GM23338 (cell line): ENCODE results near the gene CD19. TPM values are rescaled to one million over a fixed set of nuclear protein-coding genes. Genes with fewer than 3 reads are reported as not detected.
"Not testable (repeated sequence)": the region's sequence is repeated elsewhere in the genome, so short reads cannot be mapped to it uniquely, and the experiment has no call there.

Experiments used
- ATAC-seq: fragments of 200-7000 bp; cut with Tn5 transposase; 3 replicates; pipeline ENCODE4 v1.9.1; 2020
- DNase-seq: peaks from one replicate; pipeline ENCODE4 v3.0.0-alpha.2; 2015; ENCODE audit warnings: low spot score
- H2AFZ ChIP-seq: fragments of 200-600 bp; sonication (generic); 2 replicates; pipeline ENCODE4 v1.8.0; 2016; ENCODE audit warnings: antibody characterized with exemption, mild to moderate bottlenecking, moderate library complexity
- H3F3A ChIP-seq: fragments of 200-600 bp; sonication (generic); replicated peaks from 2 replicates; pipeline ENCODE4 v1.8.0; 2017; ENCODE audit warnings: antibody characterized with exemption, mixed run types, low read depth
- H3K27ac ChIP-seq: fragments of 200-600 bp; sonication (generic); 2 replicates; pipeline ENCODE4 v1.6.1; 2016; ENCODE audit warnings: low read depth
- H3K27me3 ChIP-seq: fragments of 200-600 bp; sonication (generic); 2 replicates; pipeline ENCODE4 v1.8.0; 2016; ENCODE audit warnings: mild to moderate bottlenecking, mixed run types, moderate library complexity; ENCODE audit not compliant: insufficient read depth
- H3K36me3 ChIP-seq: fragments of 200-600 bp; sonication (generic); 2 replicates; pipeline ENCODE4 v1.8.0; 2016; ENCODE audit warnings: mild to moderate bottlenecking; ENCODE audit not compliant: insufficient read depth
- H3K4me1 ChIP-seq: fragments of 200-600 bp; sonication (generic); 2 replicates; pipeline ENCODE4 v1.8.0; 2016; ENCODE audit warnings: mild to moderate bottlenecking, moderate library complexity; ENCODE audit not compliant: insufficient read depth
- H3K4me2 ChIP-seq: fragments of 200-600 bp; sonication (generic); 2 replicates; pipeline ENCODE4 v1.7.1; 2017; ENCODE audit warnings: mixed run types
- H3K4me3 ChIP-seq: fragments of 200-600 bp; sonication (generic); 2 replicates; pipeline ENCODE4 v1.6.1; 2016; ENCODE audit warnings: mixed run types
- H3K79me2 ChIP-seq: fragments of 200-600 bp; sonication (generic); replicated peaks from 2 replicates; pipeline ENCODE4 v1.8.0; 2017; ENCODE audit warnings: mild to moderate bottlenecking; ENCODE audit not compliant: insufficient read depth
- H3K9me2 ChIP-seq: fragments of 200-600 bp; sonication (generic); 2 replicates; pipeline ENCODE4 v1.8.0; 2017; ENCODE audit not compliant: insufficient read depth
- H4K20me1 ChIP-seq: fragments of 200-600 bp; sonication (generic); replicated peaks from 2 replicates; pipeline ENCODE4 v1.8.0; 2017; ENCODE audit warnings: mild to moderate bottlenecking; ENCODE audit not compliant: insufficient read depth
- H3K27ac Mint-ChIP-seq: 2 replicates; pipeline ENCODE4 v1.8.0; 2020; ENCODE audit warnings: inconsistent platforms, mild to moderate bottlenecking, moderate library complexity, mixed read lengths
- H3K27me3 Mint-ChIP-seq: 3 replicates; pipeline ENCODE4 v1.8.0; 2022; ENCODE audit warnings: low read depth, mild to moderate bottlenecking, moderate library complexity, mixed read lengths, inconsistent platforms; ENCODE audit not compliant: insufficient read depth, poor library complexity
- H3K36me3 Mint-ChIP-seq: 3 replicates; pipeline ENCODE4 v1.8.0; 2021; ENCODE audit warnings: low read depth, mild to moderate bottlenecking, inconsistent platforms, moderate library complexity, mixed read lengths
- H3K4me1 Mint-ChIP-seq: 3 replicates; pipeline ENCODE4 v1.8.0; 2020; ENCODE audit warnings: mild to moderate bottlenecking, inconsistent platforms, mixed read lengths
- H3K4me3 Mint-ChIP-seq: 3 replicates; pipeline ENCODE4 v1.8.0; 2021; ENCODE audit warnings: moderate library complexity, mild to moderate bottlenecking, inconsistent platforms, mixed read lengths
- H3K9me3 Mint-ChIP-seq: 3 replicates; pipeline ENCODE4 v1.8.0; 2020; ENCODE audit warnings: moderate library complexity, mild to moderate bottlenecking, inconsistent platforms, mixed read lengths
- CREB1 ChIP-seq: fragments of 250-450 bp; sonication (Bioruptor Pico); IDR thresholded peaks from 2 replicates; pipeline ENCODE4 v1.5.0; 2020; ENCODE audit warnings: low read depth, mild to moderate bottlenecking, moderate library complexity
- EZH2phosphoT487 ChIP-seq: fragments of 200-600 bp; sonication (generic); IDR thresholded peaks from one replicate; pipeline ENCODE4 v1.8.1; 2018; ENCODE audit warnings: antibody characterized with exemption; ENCODE audit not compliant: unreplicated experiment
- NANOG ChIP-seq: IDR thresholded peaks from 2 replicates; pipeline ENCODE4 v1.6.1; 2016; ENCODE audit warnings: antibody characterized with exemption, borderline replicate concordance
- POLR2AphosphoS5 ChIP-seq: IDR thresholded peaks from 2 replicates; pipeline ENCODE4 v1.6.1; 2016; ENCODE audit warnings: antibody characterized with exemption, low read depth
- ZNF331 ChIP-seq: fragments of 250-450 bp; sonication (Bioruptor Pico); IDR thresholded peaks from 2 replicates; pipeline ENCODE4 v1.5.0; 2020; ENCODE audit warnings: low read depth, mild to moderate bottlenecking, moderate library complexity
- polyA plus RNA-seq: library from polyadenylated mRNA; unstranded; fragments of >200 nt; fragmentation: Nextera tagmentation; extraction: Ambion mirVana; gene quantifications from 2 replicates; pipeline ENCODE4 v1.2.1, GENCODE V29; 2016
- total RNA-seq: library from RNA; depleted of rRNA; stranded (reverse); fragments of >200 nt; shearing (Covaris generic); gene quantifications from 2 replicates; pipeline ENCODE4 v1.2.3, GENCODE V29; 2014
- TF ChIP-seq, protein P1 (sequence below): IDR thresholded peaks from one replicate; pipeline ENCODE4 v1.6.1; 2018; ENCODE audit warnings: antibody characterized with exemption; ENCODE audit not compliant: unreplicated experiment
- TF ChIP-seq, protein P2 (sequence below): fragments of 250-450 bp; sonication (Bioruptor Pico); IDR thresholded peaks from 2 replicates; pipeline ENCODE4 v1.5.0; 2020; ENCODE audit warnings: mild to moderate bottlenecking, moderate library complexity

Gene CD19
- total and polyA plus RNA-seq, 2 experiments from 2014 or later, result 0.83 to 1.9 TPM

DNA sequence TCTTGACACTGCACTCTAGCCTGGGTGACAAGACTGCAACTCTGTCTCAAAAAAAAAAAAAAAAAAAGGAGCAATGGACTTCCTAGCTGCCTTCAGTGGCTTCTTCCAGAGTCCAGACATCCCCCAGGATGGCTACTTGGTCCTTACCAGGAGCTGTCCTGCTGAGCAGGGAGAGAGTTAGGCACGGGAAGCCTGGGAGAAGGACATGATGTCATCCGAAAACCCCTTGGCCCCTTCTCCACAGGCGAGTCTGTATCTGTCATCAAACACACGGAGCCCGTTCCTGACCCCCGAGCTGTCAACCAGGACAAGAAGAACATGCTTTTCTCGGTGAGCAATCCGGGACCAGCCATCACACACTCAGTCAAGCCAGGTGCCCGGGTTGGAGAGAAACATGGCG, 44.8 kb upstream of the CD19 start:
- Histone ChIP-seq H3K36me3 (no peaks in the 10 kb centered on the region), H3F3A (no peaks in the 10 kb centered on the region), H3K4me1 (peaks cover 14% of the 10 kb centered on the region), H3K79me2 (no peaks in the 10 kb centered on the region), H2AFZ (no peak overlapping the region), H3K27ac (no peak overlapping the region), H3K27me3 (no peaks in the 10 kb centered on the region), H3K4me3 (no peak overlapping the region), H3K4me2 (no peak overlapping the region), H3K9me2 (no peaks in the 10 kb centered on the region), H4K20me1 (no peaks in the 10 kb centered on the region)
- peaks cover 22% of the 10 kb centered on the region for H3K4me1 Mint-ChIP-seq
- H3K36me3 Mint-ChIP-seq, result peaks cover 3% of the 10 kb centered on the region; the same call in 2 of the 3 replicates
- no peak overlapping the region for H3K4me3 Mint-ChIP-seq
- ATAC-seq (no peak), DNase-seq (no peak)
- TF ChIP-seq ZNF331 (CRISPR knock-in tag) (no peak), CREB1 (CRISPR knock-in tag) (no peak), POLR2AphosphoS5 (no peak), EZH2phosphoT487 (no peak), NANOG (no peak)
- TF ChIP-seq, protein P1, sequence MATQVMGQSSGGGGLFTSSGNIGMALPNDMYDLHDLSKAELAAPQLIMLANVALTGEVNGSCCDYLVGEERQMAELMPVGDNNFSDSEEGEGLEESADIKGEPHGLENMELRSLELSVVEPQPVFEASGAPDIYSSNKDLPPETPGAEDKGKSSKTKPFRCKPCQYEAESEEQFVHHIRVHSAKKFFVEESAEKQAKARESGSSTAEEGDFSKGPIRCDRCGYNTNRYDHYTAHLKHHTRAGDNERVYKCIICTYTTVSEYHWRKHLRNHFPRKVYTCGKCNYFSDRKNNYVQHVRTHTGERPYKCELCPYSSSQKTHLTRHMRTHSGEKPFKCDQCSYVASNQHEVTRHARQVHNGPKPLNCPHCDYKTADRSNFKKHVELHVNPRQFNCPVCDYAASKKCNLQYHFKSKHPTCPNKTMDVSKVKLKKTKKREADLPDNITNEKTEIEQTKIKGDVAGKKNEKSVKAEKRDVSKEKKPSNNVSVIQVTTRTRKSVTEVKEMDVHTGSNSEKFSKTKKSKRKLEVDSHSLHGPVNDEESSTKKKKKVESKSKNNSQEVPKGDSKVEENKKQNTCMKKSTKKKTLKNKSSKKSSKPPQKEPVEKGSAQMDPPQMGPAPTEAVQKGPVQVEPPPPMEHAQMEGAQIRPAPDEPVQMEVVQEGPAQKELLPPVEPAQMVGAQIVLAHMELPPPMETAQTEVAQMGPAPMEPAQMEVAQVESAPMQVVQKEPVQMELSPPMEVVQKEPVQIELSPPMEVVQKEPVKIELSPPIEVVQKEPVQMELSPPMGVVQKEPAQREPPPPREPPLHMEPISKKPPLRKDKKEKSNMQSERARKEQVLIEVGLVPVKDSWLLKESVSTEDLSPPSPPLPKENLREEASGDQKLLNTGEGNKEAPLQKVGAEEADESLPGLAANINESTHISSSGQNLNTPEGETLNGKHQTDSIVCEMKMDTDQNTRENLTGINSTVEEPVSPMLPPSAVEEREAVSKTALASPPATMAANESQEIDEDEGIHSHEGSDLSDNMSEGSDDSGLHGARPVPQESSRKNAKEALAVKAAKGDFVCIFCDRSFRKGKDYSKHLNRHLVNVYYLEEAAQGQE, result no peak
- TF ChIP-seq, protein P2, sequence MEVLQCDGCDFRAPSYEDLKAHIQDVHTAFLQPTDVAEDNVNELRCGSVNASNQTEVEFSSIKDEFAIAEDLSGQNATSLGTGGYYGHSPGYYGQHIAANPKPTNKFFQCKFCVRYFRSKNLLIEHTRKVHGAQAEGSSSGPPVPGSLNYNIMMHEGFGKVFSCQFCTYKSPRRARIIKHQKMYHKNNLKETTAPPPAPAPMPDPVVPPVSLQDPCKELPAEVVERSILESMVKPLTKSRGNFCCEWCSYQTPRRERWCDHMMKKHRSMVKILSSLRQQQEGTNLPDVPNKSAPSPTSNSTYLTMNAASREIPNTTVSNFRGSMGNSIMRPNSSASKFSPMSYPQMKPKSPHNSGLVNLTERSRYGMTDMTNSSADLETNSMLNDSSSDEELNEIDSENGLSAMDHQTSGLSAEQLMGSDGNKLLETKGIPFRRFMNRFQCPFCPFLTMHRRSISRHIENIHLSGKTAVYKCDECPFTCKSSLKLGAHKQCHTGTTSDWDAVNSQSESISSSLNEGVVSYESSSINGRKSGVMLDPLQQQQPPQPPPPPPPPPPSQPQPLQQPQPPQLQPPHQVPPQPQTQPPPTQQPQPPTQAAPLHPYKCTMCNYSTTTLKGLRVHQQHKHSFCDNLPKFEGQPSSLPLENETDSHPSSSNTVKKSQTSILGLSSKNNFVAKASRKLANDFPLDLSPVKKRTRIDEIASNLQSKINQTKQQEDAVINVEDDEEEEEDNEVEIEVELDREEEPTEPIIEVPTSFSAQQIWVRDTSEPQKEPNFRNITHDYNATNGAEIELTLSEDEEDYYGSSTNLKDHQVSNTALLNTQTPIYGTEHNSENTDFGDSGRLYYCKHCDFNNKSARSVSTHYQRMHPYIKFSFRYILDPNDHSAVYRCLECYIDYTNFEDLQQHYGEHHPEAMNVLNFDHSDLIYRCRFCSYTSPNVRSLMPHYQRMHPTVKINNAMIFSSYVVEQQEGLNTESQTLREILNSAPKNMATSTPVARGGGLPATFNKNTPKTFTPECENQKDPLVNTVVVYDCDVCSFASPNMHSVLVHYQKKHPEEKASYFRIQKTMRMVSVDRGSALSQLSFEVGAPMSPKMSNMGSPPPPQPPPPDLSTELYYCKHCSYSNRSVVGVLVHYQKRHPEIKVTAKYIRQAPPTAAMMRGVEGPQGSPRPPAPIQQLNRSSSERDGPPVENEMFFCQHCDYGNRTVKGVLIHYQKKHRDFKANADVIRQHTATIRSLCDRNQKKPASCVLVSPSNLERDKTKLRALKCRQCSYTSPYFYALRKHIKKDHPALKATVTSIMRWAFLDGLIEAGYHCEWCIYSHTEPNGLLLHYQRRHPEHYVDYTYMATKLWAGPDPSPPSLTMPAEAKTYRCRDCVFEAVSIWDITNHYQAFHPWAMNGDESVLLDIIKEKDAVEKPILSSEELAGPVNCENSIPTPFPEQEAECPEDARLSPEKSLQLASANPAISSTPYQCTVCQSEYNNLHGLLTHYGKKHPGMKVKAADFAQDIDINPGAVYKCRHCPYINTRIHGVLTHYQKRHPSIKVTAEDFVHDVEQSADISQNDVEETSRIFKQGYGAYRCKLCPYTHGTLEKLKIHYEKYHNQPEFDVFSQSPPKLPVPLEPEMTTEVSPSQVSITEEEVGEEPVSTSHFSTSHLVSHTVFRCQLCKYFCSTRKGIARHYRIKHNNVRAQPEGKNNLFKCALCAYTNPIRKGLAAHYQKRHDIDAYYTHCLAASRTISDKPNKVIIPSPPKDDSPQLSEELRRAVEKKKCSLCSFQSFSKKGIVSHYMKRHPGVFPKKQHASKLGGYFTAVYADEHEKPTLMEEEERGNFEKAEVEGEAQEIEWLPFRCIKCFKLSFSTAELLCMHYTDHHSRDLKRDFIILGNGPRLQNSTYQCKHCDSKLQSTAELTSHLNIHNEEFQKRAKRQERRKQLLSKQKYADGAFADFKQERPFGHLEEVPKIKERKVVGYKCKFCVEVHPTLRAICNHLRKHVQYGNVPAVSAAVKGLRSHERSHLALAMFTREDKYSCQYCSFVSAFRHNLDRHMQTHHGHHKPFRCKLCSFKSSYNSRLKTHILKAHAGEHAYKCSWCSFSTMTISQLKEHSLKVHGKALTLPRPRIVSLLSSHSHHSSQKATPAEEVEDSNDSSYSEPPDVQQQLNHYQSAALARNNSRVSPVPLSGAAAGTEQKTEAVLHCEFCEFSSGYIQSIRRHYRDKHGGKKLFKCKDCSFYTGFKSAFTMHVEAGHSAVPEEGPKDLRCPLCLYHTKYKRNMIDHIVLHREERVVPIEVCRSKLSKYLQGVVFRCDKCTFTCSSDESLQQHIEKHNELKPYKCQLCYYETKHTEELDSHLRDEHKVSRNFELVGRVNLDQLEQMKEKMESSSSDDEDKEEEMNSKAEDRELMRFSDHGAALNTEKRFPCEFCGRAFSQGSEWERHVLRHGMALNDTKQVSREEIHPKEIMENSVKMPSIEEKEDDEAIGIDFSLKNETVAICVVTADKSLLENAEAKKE (CRISPR knock-in tag), result no peak
- H3K27ac Mint-ChIP-seq, result no peak overlapping the region
- H3K9me3 Mint-ChIP-seq, result no peaks in the 10 kb centered on the region; the same call in 1 of the 3 replicates
- peaks cover 7% of the 10 kb centered on the region for H3K27me3 Mint-ChIP-seq

DNA sequence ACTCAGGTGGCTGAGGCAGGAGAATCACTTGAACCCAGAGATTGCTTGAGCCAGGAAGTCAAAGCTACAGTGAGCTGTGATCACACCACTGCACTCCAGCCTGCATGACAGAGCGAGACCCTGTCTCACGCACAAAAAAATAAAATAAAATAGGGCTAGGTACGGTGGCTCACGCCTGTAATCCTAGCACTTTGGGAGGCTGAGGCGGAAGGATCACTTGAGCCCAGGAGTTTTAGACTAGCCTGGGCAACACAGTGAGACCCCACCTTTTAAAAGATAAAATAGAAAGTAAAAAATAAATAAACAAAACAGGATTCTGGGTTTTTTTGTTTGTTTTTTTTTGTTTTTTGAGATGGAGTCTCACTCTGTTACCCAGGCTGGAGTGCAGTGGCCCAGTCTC, 41.4 kb upstream of the CD19 start:
- not testable (repeated sequence) for H3K9me3 Mint-ChIP-seq, H3K4me1 Mint-ChIP-seq, H3K4me3 ChIP-seq, H3K27ac ChIP-seq, H3F3A ChIP-seq, H3K27me3 Mint-ChIP-seq, H2AFZ ChIP-seq, H3K9me2 ChIP-seq, H3K27ac Mint-ChIP-seq, H3K36me3 ChIP-seq, DNase-seq, H3K79me2 ChIP-seq, H3K4me1 ChIP-seq, ATAC-seq, H3K27me3 ChIP-seq, H3K4me2 ChIP-seq, H4K20me1 ChIP-seq, H3K4me3 Mint-ChIP-seq, H3K36me3 Mint-ChIP-seq
